Nephron progenitor cell (in vitro differentiated cells): ENCODE results near the gene CLECL1.
"Not testable (repeated sequence)": the region's sequence is repeated elsewhere in the genome, so short reads cannot be mapped to it uniquely, and the experiment has no call there.

Experiments used
- DNase-seq: peaks from one replicate; pipeline ENCODE4 v3.0.0; 2021
- H3K27ac Mint-ChIP-seq: 2 replicates; pipeline ENCODE4 v1.8.0; 2021; ENCODE audit warnings: mild to moderate bottlenecking, moderate library complexity, mixed read lengths
- H3K27me3 Mint-ChIP-seq: 2 replicates; pipeline ENCODE4 v1.8.0; 2021; ENCODE audit warnings: mild to moderate bottlenecking, low read depth, mixed read lengths; ENCODE audit not compliant: poor library complexity
- H3K36me3 Mint-ChIP-seq: 2 replicates; pipeline ENCODE4 v1.8.0; 2021; ENCODE audit warnings: low read depth, mixed read lengths
- H3K4me1 Mint-ChIP-seq: 2 replicates; pipeline ENCODE4 v1.8.0; 2021; ENCODE audit warnings: mixed read lengths
- H3K4me3 Mint-ChIP-seq: 2 replicates; pipeline ENCODE4 v1.8.0; 2021; ENCODE audit warnings: mild to moderate bottlenecking, moderate library complexity, mixed read lengths
- H3K9me3 Mint-ChIP-seq: 2 replicates; pipeline ENCODE4 v1.8.0; 2021; ENCODE audit warnings: mild to moderate bottlenecking, moderate library complexity, mixed read lengths
- CTCF ChIP-seq: fragments of 200-600 bp; sonication (generic); IDR thresholded peaks from 2 replicates; pipeline ENCODE4 v1.5.0; 2021; ENCODE audit warnings: antibody characterized with exemption

The CLECL1 gene

DNA sequence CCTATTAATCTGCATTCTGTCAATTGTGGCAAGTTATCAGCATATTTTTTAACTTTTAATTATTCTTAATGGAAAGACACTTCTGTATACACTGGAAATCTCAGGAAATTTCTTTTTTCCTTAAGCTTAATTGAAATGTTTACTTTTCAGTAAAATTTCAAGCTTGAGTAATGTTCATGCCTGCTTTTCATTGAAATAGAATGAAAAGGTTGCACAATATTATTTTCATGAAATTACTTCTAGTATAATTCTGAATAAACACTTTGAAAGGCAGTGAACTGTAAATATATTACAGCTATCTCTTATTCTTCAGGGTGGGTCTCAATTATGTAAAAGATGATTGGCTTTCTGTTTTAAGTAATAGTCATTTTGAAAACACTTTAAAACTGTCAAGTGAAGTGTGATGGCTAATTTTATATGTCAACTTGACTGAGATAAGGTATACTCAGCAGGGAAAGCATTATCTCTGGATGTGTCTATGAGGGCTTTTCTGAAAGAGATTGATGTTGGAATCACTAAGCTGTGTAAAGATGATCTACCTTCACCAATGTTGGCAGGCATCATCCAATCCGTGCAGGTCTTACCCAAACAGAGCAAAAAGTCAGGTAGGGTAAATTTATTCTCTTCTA is 33.5 kb downstream of the CLECL1 start:
- Mint-ChIP-seq H3K36me3 (peaks cover 42% of the 10 kb centered on the region), H3K9me3 (peaks cover 55% of the 10 kb centered on the region), H3K4me3 (no peak overlapping the region), H3K4me1 (no peaks in the 10 kb centered on the region), H3K27ac (no peak overlapping the region), H3K27me3 (peaks cover 8% of the 10 kb centered on the region)
- no peak for DNase-seq
- no peak for TF ChIP-seq CTCF

DNA sequence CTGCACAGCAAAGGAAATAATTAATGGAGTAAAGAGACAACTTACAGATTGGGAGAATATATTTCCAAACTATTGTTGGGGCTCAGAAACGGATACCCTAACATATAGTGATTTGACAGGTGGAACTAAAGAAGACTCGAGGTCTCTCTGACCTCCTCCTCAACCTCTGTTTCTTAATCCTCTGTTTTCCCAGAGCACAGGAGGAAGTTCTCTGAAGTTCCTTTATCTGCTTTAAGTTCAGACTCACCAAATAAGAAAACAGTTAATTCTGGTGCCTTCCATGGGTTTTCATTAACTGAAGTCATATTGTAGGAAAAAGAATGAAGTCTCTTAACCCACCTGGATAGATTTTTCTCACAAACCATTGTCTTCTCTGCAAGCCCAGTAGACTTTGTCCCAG is 34.2 kb downstream of the CLECL1 start:
- peaks cover 55% of the 10 kb centered on the region for H3K9me3 Mint-ChIP-seq
- no peak for DNase-seq
- H3K36me3 Mint-ChIP-seq, result peaks cover 49% of the 10 kb centered on the region
- no peaks in the 10 kb centered on the region for H3K4me1 Mint-ChIP-seq
- peaks cover 8% of the 10 kb centered on the region for H3K27me3 Mint-ChIP-seq
- no peak overlapping the region for H3K27ac Mint-ChIP-seq
- no peak overlapping the region for H3K4me3 Mint-ChIP-seq
- no peak for TF ChIP-seq CTCF

- TF ChIP-seq CTCF, result no peak
- H3K27me3 Mint-ChIP-seq, result peaks cover 5% of the 10 kb centered on the region
- no peaks in the 10 kb centered on the region for H3K4me1 Mint-ChIP-seq
- H3K36me3 Mint-ChIP-seq, result peaks cover 60% of the 10 kb centered on the region
- peaks cover 52% of the 10 kb centered on the region for H3K9me3 Mint-ChIP-seq
- no peak overlapping the region for H3K4me3 Mint-ChIP-seq
- DNase-seq, result no peak
- H3K27ac Mint-ChIP-seq, result no peak overlapping the region
These were observed 35.3 kb downstream of the CLECL1 start for GRCh38 chr12:9697619-9698018.

GRCh38 chr12:9695661-9696060 is 37.2 kb downstream of the CLECL1 start:
- Mint-ChIP-seq H3K9me3 (peaks cover 41% of the 10 kb centered on the region), H3K36me3 (peaks cover 78% of the 10 kb centered on the region)
- H3K27me3 Mint-ChIP-seq, H3K4me3 Mint-ChIP-seq, H3K27ac Mint-ChIP-seq, DNase-seq, H3K4me1 Mint-ChIP-seq: not testable (repeated sequence)

GRCh38 chr12:9695150-9695549 is 37.7 kb downstream of the CLECL1 start:
- not testable (repeated sequence) for H3K4me3 Mint-ChIP-seq, H3K27me3 Mint-ChIP-seq, DNase-seq, H3K4me1 Mint-ChIP-seq, H3K27ac Mint-ChIP-seq
- Mint-ChIP-seq H3K9me3 (peaks cover 41% of the 10 kb centered on the region), H3K36me3 (peaks cover 82% of the 10 kb centered on the region)

GRCh38 chr12:9694241-9694640 is 38.7 kb downstream of the CLECL1 start:
- Mint-ChIP-seq H3K4me3 (no peak overlapping the region), H3K4me1 (no peaks in the 10 kb centered on the region), H3K9me3 (peaks cover 42% of the 10 kb centered on the region), H3K27ac (no peak overlapping the region), H3K27me3 (no peaks in the 10 kb centered on the region), H3K36me3 (peaks cover 91% of the 10 kb centered on the region)
- no peak for DNase-seq
- no peak for TF ChIP-seq CTCF

DNA sequence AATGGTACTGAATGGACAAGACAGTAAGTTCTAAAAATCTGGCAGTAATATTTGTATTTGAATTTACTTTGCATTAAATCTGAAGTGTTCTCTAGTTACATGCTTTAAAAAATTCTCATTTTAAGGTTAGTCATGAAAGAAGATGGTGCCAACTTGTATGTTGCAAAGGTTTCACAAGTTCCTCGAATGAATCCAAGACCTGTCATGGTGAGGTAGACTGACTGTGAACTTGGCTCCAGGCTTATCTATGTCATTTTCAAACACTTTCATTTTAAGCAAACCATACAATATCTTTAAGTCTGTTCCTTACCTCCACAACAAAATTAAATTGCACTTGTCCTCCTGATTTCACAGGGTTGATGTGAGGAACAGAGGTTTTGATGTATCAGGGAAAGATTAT is 40.0 kb downstream of the CLECL1 start:
- H3K9me3 Mint-ChIP-seq, result peaks cover 34% of the 10 kb centered on the region
- H3K4me3 Mint-ChIP-seq, result no peak overlapping the region
- no peak overlapping the region for H3K27ac Mint-ChIP-seq
- TF ChIP-seq CTCF, result no peak
- peaks cover 98% of the 10 kb centered on the region for H3K36me3 Mint-ChIP-seq
- DNase-seq, result no peak
- no peaks in the 10 kb centered on the region for H3K27me3 Mint-ChIP-seq
- H3K4me1 Mint-ChIP-seq, result no peaks in the 10 kb centered on the region
